GM06990 (cell line): ENCODE data around the gene NELFA.

Experiments used
- DNase-seq: peaks from one replicate; pipeline ENCODE4 v3.0.0-alpha.2; 2011; ENCODE audit not compliant: insufficient read length; ENCODE audit errors: extremely low read depth
- H3K27me3 ChIP-seq: replicated peaks from 2 replicates; pipeline ENCODE4 v1.6.0; 2011; ENCODE audit warnings: low read length; ENCODE audit not compliant: control insufficient read depth, insufficient read depth
- H3K36me3 ChIP-seq: 2 replicates; pipeline ENCODE4 v1.5.1; 2011; ENCODE audit warnings: low read length; ENCODE audit not compliant: control insufficient read depth, insufficient read depth
- H3K4me3 ChIP-seq: replicated peaks from 2 replicates; pipeline ENCODE4 v1.5.1; 2011; ENCODE audit warnings: low read depth, mild to moderate bottlenecking, control low read depth, low read length
- TF ChIP-seq, protein P1 (sequence below): IDR thresholded peaks from 2 replicates; pipeline ENCODE4 v1.5.1; 2011; ENCODE audit warnings: low read length, control low read depth, mild to moderate bottlenecking, inconsistent platforms; ENCODE audit not compliant: insufficient read depth, poor library complexity, severe bottlenecking

Gene NELFA

GRCh38 chr4:2049381-2049780 is 40.6 kb upstream of the NELFA start:
- Histone ChIP-seq H3K27me3 (no peaks in the 10 kb centered on the region), H3K36me3 (no peaks in the 10 kb centered on the region), H3K4me3 (no peak overlapping the region)
- TF ChIP-seq, protein P1, sequence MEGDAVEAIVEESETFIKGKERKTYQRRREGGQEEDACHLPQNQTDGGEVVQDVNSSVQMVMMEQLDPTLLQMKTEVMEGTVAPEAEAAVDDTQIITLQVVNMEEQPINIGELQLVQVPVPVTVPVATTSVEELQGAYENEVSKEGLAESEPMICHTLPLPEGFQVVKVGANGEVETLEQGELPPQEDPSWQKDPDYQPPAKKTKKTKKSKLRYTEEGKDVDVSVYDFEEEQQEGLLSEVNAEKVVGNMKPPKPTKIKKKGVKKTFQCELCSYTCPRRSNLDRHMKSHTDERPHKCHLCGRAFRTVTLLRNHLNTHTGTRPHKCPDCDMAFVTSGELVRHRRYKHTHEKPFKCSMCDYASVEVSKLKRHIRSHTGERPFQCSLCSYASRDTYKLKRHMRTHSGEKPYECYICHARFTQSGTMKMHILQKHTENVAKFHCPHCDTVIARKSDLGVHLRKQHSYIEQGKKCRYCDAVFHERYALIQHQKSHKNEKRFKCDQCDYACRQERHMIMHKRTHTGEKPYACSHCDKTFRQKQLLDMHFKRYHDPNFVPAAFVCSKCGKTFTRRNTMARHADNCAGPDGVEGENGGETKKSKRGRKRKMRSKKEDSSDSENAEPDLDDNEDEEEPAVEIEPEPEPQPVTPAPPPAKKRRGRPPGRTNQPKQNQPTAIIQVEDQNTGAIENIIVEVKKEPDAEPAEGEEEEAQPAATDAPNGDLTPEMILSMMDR = no peak
- DNase-seq = no peak

DNA sequence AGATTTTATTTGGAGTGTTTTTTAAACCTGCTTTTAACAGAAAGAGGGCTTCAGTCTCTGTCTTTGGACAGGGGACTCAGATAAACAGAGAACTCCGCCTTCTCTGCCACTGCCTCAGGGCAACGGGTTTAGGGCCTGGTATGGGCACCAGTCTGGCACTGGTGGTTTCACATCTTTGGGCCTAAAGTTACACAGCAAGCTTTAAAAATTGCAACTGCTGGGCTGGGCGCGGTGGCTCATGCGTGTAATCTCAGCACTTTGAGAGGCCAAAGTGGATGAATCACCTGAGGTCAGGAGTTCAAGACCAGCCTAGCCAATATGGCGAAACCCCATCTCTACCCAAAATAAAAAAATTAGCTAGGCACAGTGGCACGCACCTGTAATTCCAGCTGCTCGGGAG is 40.1 kb upstream of the NELFA start:
- DNase-seq = no peak
- TF ChIP-seq, protein P1 = no peak
- Histone ChIP-seq H3K36me3 (no peaks in the 10 kb centered on the region), H3K27me3 (no peaks in the 10 kb centered on the region), H3K4me3 (no peak overlapping the region)

DNA sequence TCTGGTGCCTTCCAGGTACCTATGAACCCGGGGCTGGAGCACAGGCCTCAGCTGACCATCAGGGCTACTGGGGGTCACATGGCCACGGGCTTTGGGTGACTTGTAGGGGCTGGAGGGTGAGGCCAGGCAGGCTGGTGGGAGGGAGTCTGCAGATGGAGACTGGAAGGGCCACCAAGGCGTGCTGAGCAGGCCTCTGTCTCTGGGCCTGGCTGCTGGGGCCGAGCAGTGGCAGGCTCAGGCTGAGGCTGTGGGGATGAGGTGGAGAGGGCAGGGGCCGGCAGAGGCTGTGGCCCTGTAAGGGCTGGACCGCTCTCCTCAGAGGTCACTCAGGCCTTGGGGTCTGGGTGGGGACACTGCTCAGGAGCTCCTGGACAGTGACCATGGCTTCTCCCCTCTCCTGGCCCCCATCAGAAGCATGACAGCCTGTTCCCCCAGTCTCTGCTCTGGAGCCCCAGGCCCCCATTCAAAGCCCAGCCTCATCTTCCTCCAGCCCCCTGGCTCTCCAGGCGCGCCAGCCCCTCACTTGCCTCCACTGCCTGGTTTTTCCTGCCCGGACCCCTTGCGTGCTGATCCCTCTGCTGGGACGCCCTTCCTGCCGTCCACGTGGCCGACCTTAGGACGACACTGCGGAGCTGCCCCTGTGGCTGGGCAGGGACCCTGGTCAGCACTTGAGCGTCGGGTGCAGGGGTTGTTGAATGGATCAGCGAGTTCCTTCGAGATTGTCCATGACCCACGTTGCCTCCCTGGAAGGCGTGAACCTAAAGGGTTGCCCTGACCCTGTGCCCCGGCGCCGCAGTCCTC is 39.2 kb upstream of the NELFA start:
- no peak overlapping the region for H3K4me3 ChIP-seq
- DNase-seq = no peak

GRCh38 chr4:2047031-2047660 is 38.4 kb upstream of the NELFA start:
- Histone ChIP-seq H3K27me3 (no peaks in the 10 kb centered on the region), H3K4me3 (no peak overlapping the region), H3K36me3 (no peaks in the 10 kb centered on the region)
- TF ChIP-seq, protein P1 = no peak
- peak; percentile 6 for DNase-seq

More for the DNA sequence above, 39.2 kb upstream of the NELFA start:
- TF ChIP-seq, protein P1 = no peak
- H3K27me3 ChIP-seq = no peaks in the 10 kb centered on the region
- no peaks in the 10 kb centered on the region for H3K36me3 ChIP-seq

DNA sequence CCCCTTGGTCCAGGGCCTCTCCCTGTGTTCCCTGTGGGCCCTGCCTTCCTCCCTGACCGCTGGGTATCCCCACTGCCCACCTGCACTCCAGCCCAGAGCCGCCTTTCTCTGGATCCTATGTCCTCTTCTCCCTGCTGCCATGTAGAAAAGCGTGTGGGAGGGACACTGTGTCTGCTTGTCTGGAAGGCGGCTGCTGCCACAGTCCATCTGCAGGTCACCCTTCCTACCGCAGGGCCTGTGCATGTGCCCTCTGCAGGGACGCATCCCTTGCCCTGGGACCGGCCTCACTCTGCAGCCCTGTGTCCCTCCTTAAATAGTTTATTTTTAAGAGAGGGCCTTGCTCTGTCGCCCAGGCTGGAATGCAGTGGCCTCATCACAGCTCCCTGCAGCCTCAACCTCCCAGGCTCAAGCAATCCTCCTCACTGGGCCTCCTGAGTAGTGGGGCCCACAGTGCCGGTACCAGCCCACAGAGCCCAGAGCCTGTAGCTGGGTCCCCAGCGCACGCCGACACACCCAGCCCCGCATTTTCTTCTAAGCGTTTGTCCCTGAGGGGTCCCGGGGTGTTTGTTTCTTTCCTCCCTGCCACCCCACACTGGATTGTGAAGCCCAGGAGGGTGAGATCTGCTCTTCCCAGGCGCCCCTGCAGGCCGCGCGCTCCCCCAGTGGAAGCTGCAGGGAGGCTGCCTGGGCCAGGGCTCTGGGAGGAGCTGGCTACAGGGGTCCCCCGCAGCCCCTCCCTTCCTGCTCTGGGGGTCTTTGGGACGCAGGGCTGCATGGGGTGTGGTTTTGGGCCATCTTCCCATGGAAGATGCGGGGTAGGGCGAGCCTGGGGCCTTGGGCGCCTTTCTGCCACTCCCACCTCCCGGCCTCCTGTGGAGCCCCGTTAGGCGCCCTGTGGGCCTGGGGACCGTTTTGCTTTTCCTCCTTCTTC is 37.5 kb upstream of the NELFA start:
- Histone ChIP-seq H3K36me3 (no peaks in the 10 kb centered on the region), H3K4me3 (no peak overlapping the region), H3K27me3 (no peaks in the 10 kb centered on the region; the same call in 1 of the 2 replicates)
- TF ChIP-seq, protein P1 = no peak
- no peak for DNase-seq
